HCT116 (cell line): ENCODE measurements around the gene ZNF155. TPM values are rescaled to one million over a fixed set of nuclear protein-coding genes. Genes with fewer than 3 reads are reported as not detected.

Experiments
- ATAC-seq: fragments of 200-7000 bp; cut with Tn5 transposase; 2 replicates; pipeline ENCODE4 v1.9.1; 2020; ENCODE audit warnings: mild to moderate bottlenecking, moderate library complexity
- BruUV-seq: library from RNA; stranded (reverse); fragments of 400-500 nt; replicated peaks from 2 replicates; lab custom pipeline; 2021; lab: Mats Ljungman, UMichigan
- CTCF ChIA-PET: fragments of 300-600 bp; sonication (Branson Sonifier 250); formaldehyde crosslinking; loops from one replicate; lab custom pipeline; 2021; ENCODE audit warnings: antibody characterized with exemption; lab: Charles Lee
- POLR2A ChIA-PET: fragments of 300-600, 350-600 bp; sonication (Branson Sonifier 250); formaldehyde crosslinking; loops from one replicate; lab custom pipeline; 2021; ENCODE audit warnings: antibody characterized with exemption; lab: Charles Lee
- RAD21 ChIA-PET, 2 experiments: fragments of 300-600 bp; sonication (Branson Sonifier 250); formaldehyde crosslinking; loops; one replicate each; lab custom pipeline; 2023; ENCODE audit warnings: low total read pairs in 2 of 2; ENCODE audit not compliant: uncharacterized antibody in 2 of 2, unreplicated experiment in 2 of 2, low non-redundant PET in 1 of 2; lab: Charles Lee
- DNase-seq: peaks from one replicate; pipeline ENCODE4 v3.0.0-alpha.2; 2010; ENCODE audit warnings: low read depth, low spot score
- H2AFZ ChIP-seq: fragments of 200-600 bp; shearing (Covaris generic), sonication (generic); 2 replicates; pipeline ENCODE4 v1.6.1; 2017; ENCODE audit warnings: low read depth, mixed run types, mixed read lengths, antibody characterized with exemption, low read length; ENCODE audit not compliant: poor library complexity, severe bottlenecking
- H3K27ac ChIP-seq: 2 replicates; pipeline ENCODE4 v1.5.1; 2012; ENCODE audit warnings: low read depth, low read length
- H3K27me3 ChIP-seq: fragments of 200-600 bp; sonication (generic); 2 replicates; pipeline ENCODE4 v1.6.1; 2016; ENCODE audit warnings: mixed run types, low read length, mixed read lengths; ENCODE audit not compliant: insufficient read depth
- H3K36me3 ChIP-seq, 2 experiments: fragments of 200-500 bp in 1 of 2; fragments of 200-600 bp in 1 of 2; sonication (Bioruptor generic) in 1 of 2; sonication (generic) in 1 of 2; 2 replicates each; pipeline versions ENCODE4 v1.5.1 to v1.6.1; 2014 to 2016; ENCODE audit warnings: low read length in 2 of 2, inconsistent platforms in 1 of 2, mixed read lengths in 1 of 2, mixed run types in 1 of 2; ENCODE audit not compliant: insufficient read depth in 2 of 2, control insufficient read depth in 1 of 2
- H3K4me1 ChIP-seq, 2 experiments: fragments of 200-600 bp in 1 of 2; sonication (generic) in 1 of 2; 2 replicates each; pipeline versions ENCODE4 v1.5.1 to v1.6.1; 2012 to 2017; ENCODE audit warnings: low read length in 2 of 2, inconsistent platforms in 1 of 2, mild to moderate bottlenecking in 1 of 2, mixed read lengths in 1 of 2, mixed run types in 1 of 2, moderate library complexity in 1 of 2; ENCODE audit not compliant: insufficient read depth in 2 of 2, control insufficient read depth in 1 of 2
- H3K4me2 ChIP-seq: fragments of 200-600 bp; sonication (generic); 2 replicates; pipeline ENCODE4 v1.6.1; 2017; ENCODE audit warnings: mixed run types, low read length, mixed read lengths
- H3K4me3 ChIP-seq, 2 experiments: fragments of 200-600 bp in 1 of 2; sonication (generic) in 1 of 2; replicated peaks in 1 of 2; 2 replicates each; pipeline ENCODE4 v1.5.1; 2011 to 2016; ENCODE audit warnings: low read length in 2 of 2, control low read depth in 1 of 2, low read depth in 1 of 2, mild to moderate bottlenecking in 1 of 2, mixed read lengths in 1 of 2, mixed run types in 1 of 2
- H3K79me2 ChIP-seq: fragments of 200-600 bp; sonication (generic); 2 replicates; pipeline ENCODE4 v1.6.1; 2017; ENCODE audit warnings: mild to moderate bottlenecking, mixed run types, low read length, moderate library complexity, mixed read lengths; ENCODE audit not compliant: insufficient read depth
- H3K9ac ChIP-seq: fragments of 200-600 bp; sonication (generic); 2 replicates; pipeline ENCODE4 v1.6.1; 2016; ENCODE audit warnings: low read length, mixed read lengths
- H3K9me2 ChIP-seq: fragments of 200-600 bp; sonication (generic), shearing (Covaris generic); 2 replicates; pipeline ENCODE4 v1.6.1; 2017; ENCODE audit warnings: mixed run types, mild to moderate bottlenecking, moderate library complexity; ENCODE audit not compliant: insufficient read depth
- H3K9me3 ChIP-seq, 2 experiments: fragments of 200-500 bp in 1 of 2; fragments of 200-600 bp in 1 of 2; sonication (Bioruptor generic) in 1 of 2; sonication (generic) in 1 of 2; 2 replicates each; pipeline ENCODE4 v1.6.1; 2014 to 2017; ENCODE audit warnings: low read length in 2 of 2, mixed read lengths in 2 of 2, inconsistent platforms in 1 of 2, low read depth in 1 of 2, mild to moderate bottlenecking in 1 of 2, mixed run types in 1 of 2, moderate library complexity in 1 of 2; ENCODE audit not compliant: control insufficient read depth in 1 of 2, insufficient read depth in 1 of 2
- H4K20me1 ChIP-seq: fragments of 200-600 bp; sonication (generic), shearing (Covaris generic); 2 replicates; pipeline ENCODE4 v1.6.1; 2017; ENCODE audit warnings: mixed run types, mild to moderate bottlenecking, moderate library complexity; ENCODE audit not compliant: insufficient read depth
- ATF3 ChIP-seq: IDR thresholded peaks from 2 replicates; pipeline ENCODE4 v1.6.1; 2012
- CBX3 ChIP-seq: IDR thresholded peaks from 2 replicates; pipeline ENCODE4 v1.6.1; 2012; ENCODE audit warnings: low read depth
- EGR1 ChIP-seq: IDR thresholded peaks from 2 replicates; pipeline ENCODE4 v1.6.1; 2012; ENCODE audit warnings: low read depth
- ELF1 ChIP-seq: IDR thresholded peaks from 2 replicates; pipeline ENCODE4 v1.6.1; 2012; ENCODE audit warnings: low read depth, borderline replicate concordance
- EZH2 ChIP-seq: fragments of 200-600 bp; sonication (generic); IDR thresholded peaks from 2 replicates; pipeline ENCODE4 v1.6.1; 2017; ENCODE audit warnings: antibody characterized with exemption, mixed run types
- EZH2phosphoT487 ChIP-seq: fragments of 200-600 bp; IDR thresholded peaks from 2 replicates; pipeline ENCODE4 v1.6.1; 2018; ENCODE audit warnings: antibody characterized with exemption, borderline replicate concordance
- FOSL1 ChIP-seq: IDR thresholded peaks from 2 replicates; pipeline ENCODE4 v1.6.1; 2012; ENCODE audit warnings: low read depth
- JUND ChIP-seq: IDR thresholded peaks from 2 replicates; pipeline ENCODE4 v1.6.1; 2012
- RAD21 ChIP-seq: IDR thresholded peaks from 2 replicates; pipeline ENCODE4 v1.6.1; 2012; ENCODE audit warnings: low read depth, mild to moderate bottlenecking
- REST ChIP-seq: IDR thresholded peaks from 2 replicates; pipeline ENCODE4 v1.6.1; 2012; ENCODE audit warnings: low read depth
- SIN3A ChIP-seq: IDR thresholded peaks from 2 replicates; pipeline ENCODE4 v1.6.1; 2012; ENCODE audit warnings: low read depth
- SRF ChIP-seq: IDR thresholded peaks from 2 replicates; pipeline ENCODE4 v1.6.1; 2012; ENCODE audit warnings: low read depth
- YY1 ChIP-seq: IDR thresholded peaks from 2 replicates; pipeline ENCODE4 v1.6.1; 2011; ENCODE audit warnings: low read length, low read depth, moderate library complexity, mild to moderate bottlenecking; ENCODE audit not compliant: insufficient replicate concordance; ENCODE audit errors: extremely low read depth
- ZNF274 ChIP-seq: fragments of 200-500 bp; sonication (Bioruptor generic); IDR thresholded peaks from 2 replicates; pipeline ENCODE4 v1.6.1; 2014; ENCODE audit warnings: mild to moderate bottlenecking, low read depth, low read length, inconsistent platforms
- intact Hi-C: fragments of 100-400 bp; cut with micrococcal nuclease; formaldehyde crosslinking; loops from 2 replicates; pipeline ENCODE4 v1.10.0; 2022
- total RNA-seq: library from RNA; stranded (reverse); gene quantifications from one replicate; pipeline ENCODE4 v1.2.1, GENCODE V29; 2021; ENCODE audit not compliant: unreplicated experiment

ZNF155 gene
- total RNA-seq, 1 experiment from 2014 or later, result 2.2 TPM

GRCh38 chr19:43966079-43966694 is 17.8 kb upstream of the ZNF155 start:
- Histone ChIP-seq H3K4me1 (no peaks in the 10 kb centered on the region), H3K4me3 (no peak overlapping the region), H3K9me2 (no peaks in the 10 kb centered on the region), H3K9ac (no peak overlapping the region), H4K20me1 (no peaks in the 10 kb centered on the region), H3K79me2 (no peaks in the 10 kb centered on the region), H2AFZ (no peak overlapping the region), H3K27ac (no peak overlapping the region)
- CTCF ChIA-PET, result no interaction called here
- DNase-seq (no peak), ATAC-seq (no peak)
- no peak for TF ChIP-seq ATF3
- no peak for TF ChIP-seq REST
- TF ChIP-seq, all 23 proteins: peak for 0
- intact Hi-C loops, result no loop called here
- ChIA-PET POLR2A (no interaction called here), RAD21 (no interaction called here)
- Histone ChIP-seq H3K4me2 (no peak overlapping the region), H3K9me3 (peaks cover 47 to 53% of the 10 kb centered on the region in 2 experiments; a peak in 3 of 4 replicates), H3K27me3 (no peaks in the 10 kb centered on the region), H3K36me3 (peaks cover 17% of the 10 kb centered on the region in 2 experiments)
- BruUV-seq, result no TSS peak

DNA sequence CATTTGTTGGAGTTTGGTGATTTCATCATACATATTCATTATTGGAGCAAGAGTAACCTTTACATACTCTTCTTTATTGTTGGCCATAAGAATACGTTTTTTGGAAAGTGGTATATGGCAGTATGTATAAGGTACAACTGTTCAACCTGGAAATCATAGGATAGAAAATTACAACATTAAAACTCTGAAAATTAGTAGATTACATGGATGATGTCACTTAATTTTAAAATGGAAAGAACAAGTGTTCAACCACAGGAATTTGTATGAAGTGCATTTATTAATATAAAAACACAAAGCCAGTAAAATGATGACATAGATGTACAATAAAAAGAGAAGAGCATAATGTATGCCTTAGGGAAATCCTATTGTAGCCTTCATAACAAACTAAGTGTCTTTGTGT is 7.3 kb upstream of the ZNF155 start:
- intact Hi-C loops, result no loop called here
- ATAC-seq (no peak), DNase-seq (no peak)
- Histone ChIP-seq H3K4me1 (no peaks in the 10 kb centered on the region), H3K79me2 (no peaks in the 10 kb centered on the region), H2AFZ (no peak overlapping the region), H4K20me1 (no peaks in the 10 kb centered on the region; the same call in 1 of the 2 replicates), H3K4me2 (no peak overlapping the region), H3K36me3 (no peaks in the 10 kb centered on the region), H3K9me3 (peaks cover 0 to 9% of the 10 kb centered on the region in 2 experiments; a peak in 2 of 4 replicates), H3K9me2 (no peaks in the 10 kb centered on the region), H3K27me3 (no peaks in the 10 kb centered on the region), H3K4me3 (no peak overlapping the region), H3K9ac (no peak overlapping the region), H3K27ac (no peak overlapping the region)
- RAD21 ChIA-PET, result no interaction called here
- BruUV-seq, result no TSS peak
- POLR2A ChIA-PET, result no interaction called here
- CTCF ChIA-PET, result no interaction called here
- TF ChIP-seq ELF1 (no peak), RAD21 (no peak), EZH2phosphoT487 (no peak), JUND (no peak), EZH2 (no peak), REST (no peak), SRF (no peak), SIN3A (no peak), EGR1 (no peak), CBX3 (no peak), ZNF274 (no peak), FOSL1 (no peak), YY1 (no peak)
